NCI-H2081 (cell line): ENCODE data around the gene SNTG2.
"Not testable (repeated sequence)": the region's sequence is repeated elsewhere in the genome, so short reads cannot be mapped to it uniquely, and the experiment has no call there.

Source experiments
- DNase-seq, 2 experiments: peaks; one replicate each; lab custom pipeline; 2025; lab: John Stamatoyannopoulos, UW

Gene SNTG2

GRCh38 chr2:1375794-1376193, 425.1 kb downstream of the SNTG2 start:
- DNase-seq: no peak

DNA sequence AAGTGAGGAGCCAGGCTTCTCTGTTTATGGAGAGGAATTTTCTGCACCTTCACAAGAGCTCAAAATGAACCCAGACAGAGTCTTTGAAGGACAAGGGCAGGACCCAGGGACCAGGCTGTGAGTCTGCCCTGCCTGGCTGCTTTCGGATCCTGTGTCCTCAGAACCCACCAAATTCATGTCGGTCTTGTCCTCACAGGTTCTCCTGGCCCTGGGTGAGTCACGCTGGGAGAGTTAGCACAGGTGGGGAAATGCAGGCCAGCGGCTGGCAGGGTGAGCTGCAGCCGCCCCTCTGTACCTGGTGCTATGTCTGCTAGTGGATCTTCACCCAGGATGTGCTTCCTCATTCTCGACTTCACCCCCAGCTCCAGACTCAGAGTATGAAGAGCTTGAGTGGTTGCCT, 426.8 kb downstream of the SNTG2 start:
- no peak for DNase-seq

- DNase-seq: no peak
Measured at GRCh38 chr2:1378456-1379150, 428.0 kb downstream of the SNTG2 start.

GRCh38 chr2:1381644-1382043, 431.0 kb downstream of the SNTG2 start:
- DNase-seq: no peak

- not testable (repeated sequence) for DNase-seq
Measured at GRCh38 chr2:1387954-1388725, 437.5 kb downstream of the SNTG2 start.

- DNase-seq: not testable (repeated sequence)
Measured at GRCh38 chr2:1390118-1390517, 439.5 kb downstream of the SNTG2 start.

- DNase-seq: no peak
Measured at GRCh38 chr2:1393321-1393720, 442.7 kb downstream of the SNTG2 start.

- no peak for DNase-seq
Measured at GRCh38 chr2:1394709-1395408, 444.2 kb downstream of the SNTG2 start.

GRCh38 chr2:1397350-1397749, 446.7 kb downstream of the SNTG2 start:
- no peak for DNase-seq

DNA sequence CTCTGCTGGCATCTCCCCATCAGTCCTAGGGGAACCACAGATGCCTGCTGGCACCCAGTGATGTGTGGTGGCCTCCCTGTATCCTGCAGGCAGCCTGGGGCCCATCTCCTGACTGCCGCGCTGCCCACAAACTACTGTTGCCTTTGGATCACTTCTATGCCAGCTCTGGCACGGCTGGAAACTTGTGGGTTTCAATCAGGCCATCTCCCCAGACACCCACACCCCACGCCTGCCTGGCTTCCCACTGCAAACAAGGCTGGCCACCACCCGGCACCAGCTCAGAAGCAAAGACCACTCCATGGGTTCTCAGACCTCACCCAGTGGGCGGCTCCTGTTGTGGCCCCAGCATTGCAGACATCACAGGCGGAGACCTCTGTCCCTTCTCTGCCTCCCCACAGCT, 447.5 kb downstream of the SNTG2 start:
- no peak for DNase-seq

DNA sequence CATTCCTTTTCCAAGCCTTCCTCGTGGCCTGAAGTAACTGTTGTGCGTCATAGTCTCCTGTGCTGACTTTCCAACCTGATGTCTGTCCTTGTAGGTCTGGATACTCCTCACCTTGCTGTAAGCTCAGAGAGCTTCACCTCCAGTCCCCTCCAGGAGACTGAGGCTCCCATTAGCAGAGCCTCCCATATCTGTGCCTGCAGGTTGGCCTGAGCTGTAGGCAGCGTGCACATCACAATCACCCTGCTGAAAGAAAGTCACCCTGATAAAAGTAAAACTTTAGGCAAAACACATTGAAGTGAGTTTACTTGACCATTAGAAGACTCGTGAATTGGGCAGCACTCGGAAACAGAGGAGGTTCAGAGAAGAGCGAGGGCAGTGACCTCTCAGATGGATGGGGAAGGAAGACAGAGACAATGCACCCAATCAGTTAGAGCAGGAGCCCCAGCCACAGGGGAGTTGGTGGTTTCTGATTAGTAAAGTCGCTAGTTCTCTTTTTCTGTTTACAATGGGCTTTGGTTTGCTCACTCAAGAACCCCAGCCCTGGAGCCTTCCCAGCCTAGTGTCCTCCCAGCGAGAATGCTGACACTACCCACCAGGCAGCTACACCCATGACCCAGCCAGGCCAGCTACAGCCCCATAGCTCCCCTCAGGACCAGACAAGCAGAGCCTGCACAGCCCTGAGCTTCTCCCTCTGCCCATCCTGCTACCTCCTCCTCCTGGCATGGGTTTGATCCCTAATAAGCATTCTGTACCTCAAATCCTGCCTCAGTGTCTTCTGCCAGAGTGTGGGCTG, 450.5 kb downstream of the SNTG2 start:
- no peak for DNase-seq

DNA sequence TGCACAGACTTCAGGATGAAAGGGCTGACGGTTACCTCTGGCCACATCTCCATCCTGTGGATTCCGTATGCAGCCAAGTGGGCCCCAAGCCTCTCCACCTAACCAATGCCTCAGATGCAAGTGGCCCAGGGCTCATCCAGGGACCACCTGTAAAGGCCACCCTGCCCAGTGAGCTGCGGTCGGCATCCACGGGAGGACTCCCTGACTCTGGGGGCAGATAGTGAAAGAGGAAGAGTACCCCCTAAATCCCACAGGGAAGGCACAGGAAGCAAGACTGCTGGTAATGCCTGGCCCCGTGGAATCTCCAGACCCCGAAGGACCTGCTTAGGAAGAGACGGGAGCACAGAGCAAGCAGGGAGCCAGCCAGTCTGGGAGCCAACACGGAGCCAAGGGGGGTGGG, 451.4 kb downstream of the SNTG2 start:
- no peak for DNase-seq

DNA sequence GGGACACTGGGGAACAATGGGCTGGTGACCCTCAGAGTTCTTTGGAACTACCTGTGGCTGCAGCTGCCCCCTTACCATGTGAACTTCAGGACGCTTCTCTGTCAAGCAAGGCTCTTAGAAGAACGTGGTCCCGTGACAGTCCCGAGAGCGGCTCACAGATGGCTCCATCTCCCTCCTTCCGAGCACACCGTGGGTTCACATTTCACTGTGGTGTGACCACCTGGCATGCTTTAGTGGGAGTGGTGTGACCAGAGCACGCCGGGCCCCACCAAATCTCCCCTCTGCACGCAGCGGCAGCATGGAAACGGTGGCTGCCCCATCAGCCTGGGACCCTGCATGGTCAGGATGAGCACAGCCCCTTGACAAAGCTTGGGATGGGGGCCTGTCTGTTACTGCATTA, 452.9 kb downstream of the SNTG2 start:
- DNase-seq: no peak

GRCh38 chr2:1405124-1405523, 454.5 kb downstream of the SNTG2 start:
- DNase-seq: no peak

DNA sequence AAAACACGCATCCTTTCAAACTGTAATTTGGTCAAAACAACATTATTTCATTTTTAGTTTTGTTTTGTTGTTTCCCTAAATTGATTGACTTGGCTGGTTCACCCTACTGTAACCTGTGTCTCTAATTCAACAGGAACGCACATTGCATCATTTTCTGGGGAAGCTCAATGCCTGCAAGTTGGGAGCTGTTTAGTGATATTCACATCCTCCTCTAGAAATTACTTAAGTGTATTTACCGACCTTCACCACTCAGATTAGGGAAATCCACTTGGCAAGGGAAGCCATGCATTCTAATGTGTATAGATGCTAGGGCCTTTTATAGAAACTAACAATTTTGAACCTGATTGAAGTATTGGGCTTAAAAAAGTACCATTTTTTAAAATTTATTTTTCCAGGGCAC, 455.3 kb downstream of the SNTG2 start:
- no peak for DNase-seq

DNA sequence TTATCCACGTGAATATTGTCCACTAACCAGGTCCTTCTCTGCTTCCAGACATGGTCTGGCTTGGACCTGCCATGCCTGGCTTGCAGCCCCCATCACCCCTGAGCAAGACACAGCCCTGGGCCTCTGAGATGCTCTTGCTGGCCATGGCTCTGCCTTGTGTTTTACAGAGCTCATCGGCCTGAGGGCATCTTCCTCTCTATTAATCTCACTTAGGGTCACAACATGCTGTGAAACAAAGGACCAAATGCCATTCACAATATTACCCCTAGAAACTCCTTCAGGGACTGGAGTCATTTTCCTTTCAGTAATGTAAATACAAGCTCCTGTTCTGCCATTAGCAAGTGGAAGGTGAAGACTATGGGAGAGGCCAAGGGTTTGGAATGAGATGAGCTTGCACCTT, 455.8 kb downstream of the SNTG2 start:
- no peak for DNase-seq

GRCh38 chr2:1407950-1408675, 457.5 kb downstream of the SNTG2 start:
- DNase-seq: no peak

DNA sequence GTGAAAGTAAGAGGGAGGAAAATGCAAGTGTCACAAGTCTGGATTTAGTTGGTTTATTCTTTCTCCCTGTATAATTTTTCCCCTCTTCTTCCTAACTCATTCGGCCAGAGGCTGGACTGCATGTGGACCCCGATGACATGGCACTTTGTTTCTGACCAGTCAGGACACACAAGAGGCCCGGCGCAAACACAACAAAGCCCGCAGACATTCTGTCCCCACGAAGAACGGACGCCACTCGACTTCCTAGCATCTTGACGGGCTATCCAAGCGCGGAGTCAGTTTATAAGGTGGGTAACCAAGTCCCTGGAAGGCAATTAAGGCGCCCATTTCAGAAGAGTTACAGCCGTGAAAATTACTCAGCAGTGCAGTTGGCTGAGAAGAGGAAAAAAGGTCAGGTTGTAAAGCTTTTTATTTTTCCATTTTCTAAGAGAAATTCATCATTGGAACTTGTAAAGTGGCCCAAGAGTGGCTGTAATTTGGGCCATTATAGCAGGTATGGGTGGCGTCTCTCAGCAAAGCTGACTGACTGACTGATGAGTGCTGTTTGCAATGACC, 462.6 kb downstream of the SNTG2 start, which contains the start of gene TPO:
TPO (plus strand) TSS at position 308 of the 555 bp plus-strand sequence. CDS start 946 bp downstream, outside the sequence.
- DNase-seq: no peak

DNA sequence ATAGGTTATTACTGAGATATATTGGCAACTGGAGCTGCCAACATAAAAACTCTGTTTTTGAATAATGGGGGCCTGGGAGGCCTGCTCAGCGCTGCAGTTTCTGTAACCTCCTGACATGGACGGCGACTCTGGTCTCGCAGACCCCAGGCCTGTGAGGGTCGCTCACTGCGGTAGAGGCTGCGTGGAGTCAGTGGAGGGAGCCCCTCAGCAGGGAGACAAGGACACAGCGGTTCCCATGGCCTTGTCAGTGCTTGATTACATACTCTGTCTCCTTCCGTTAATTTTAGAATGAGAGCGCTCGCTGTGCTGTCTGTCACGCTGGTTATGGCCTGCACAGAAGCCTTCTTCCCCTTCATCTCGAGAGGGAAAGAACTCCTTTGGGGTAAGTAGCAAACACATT, 463.5 kb downstream of the SNTG2 start:
- no peak for DNase-seq

DNA sequence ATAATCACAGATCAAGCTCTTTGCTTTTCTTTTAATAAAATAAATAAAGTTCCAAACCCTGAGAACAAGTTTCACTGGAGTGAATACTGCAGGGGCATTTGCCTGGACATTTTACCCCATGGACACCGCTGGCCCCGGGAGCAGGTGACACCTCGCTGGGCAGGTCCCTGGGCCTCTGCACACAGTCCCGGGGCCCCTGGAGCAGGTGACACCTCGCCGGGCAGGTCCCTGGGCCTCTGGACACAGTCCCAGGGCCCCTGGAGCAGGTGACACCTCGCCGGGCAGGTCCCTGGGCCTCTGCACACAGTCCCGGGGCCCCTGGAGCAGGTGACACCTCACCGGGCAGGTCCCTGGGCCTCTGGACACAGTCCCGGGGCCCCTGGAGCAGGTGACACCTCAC, 464.3 kb downstream of the SNTG2 start:
- DNase-seq: not testable (repeated sequence)

GRCh38 chr2:1415501-1415900, 464.9 kb downstream of the SNTG2 start:
- no peak for DNase-seq
